ENCODE results near the gene PARD6A.

PARD6A gene

DNA sequence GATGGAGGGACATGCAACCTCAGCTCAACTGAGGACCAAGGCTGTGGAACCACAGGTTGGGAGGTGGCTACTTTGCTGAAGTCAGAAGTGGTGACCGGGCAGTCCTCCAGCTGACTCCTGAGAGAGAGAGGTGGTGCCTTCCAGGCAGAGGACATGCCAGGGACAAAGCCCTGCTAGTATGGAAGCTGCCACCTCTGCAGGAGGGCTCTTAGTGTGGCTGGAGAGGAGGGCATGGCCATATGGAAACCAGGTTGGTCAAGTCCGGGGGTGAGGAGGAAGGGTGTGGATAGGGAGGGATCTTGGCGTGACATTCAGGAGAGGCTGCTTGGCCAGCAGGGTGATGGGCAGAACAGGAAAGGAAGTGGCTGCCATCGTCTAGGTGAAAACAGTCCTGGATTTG, 11.5 kb downstream of the PARD6A start:
- TF ChIP-seq, protein P1, sequence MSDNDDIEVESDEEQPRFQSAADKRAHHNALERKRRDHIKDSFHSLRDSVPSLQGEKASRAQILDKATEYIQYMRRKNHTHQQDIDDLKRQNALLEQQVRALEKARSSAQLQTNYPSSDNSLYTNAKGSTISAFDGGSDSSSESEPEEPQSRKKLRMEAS (IDR thresholded peaks at IDR 0.05; ENCODE audit: low read depth, low read length): no peak
- TF ChIP-seq POLR2A (IDR thresholded peaks at IDR 0.05; ENCODE audit: extremely low read depth, insufficient read length) (no peak), MYC (IDR thresholded peaks at IDR 0.05; ENCODE audit: low read depth, low read length) (no peak)
- TF ChIP-seq, protein P2, sequence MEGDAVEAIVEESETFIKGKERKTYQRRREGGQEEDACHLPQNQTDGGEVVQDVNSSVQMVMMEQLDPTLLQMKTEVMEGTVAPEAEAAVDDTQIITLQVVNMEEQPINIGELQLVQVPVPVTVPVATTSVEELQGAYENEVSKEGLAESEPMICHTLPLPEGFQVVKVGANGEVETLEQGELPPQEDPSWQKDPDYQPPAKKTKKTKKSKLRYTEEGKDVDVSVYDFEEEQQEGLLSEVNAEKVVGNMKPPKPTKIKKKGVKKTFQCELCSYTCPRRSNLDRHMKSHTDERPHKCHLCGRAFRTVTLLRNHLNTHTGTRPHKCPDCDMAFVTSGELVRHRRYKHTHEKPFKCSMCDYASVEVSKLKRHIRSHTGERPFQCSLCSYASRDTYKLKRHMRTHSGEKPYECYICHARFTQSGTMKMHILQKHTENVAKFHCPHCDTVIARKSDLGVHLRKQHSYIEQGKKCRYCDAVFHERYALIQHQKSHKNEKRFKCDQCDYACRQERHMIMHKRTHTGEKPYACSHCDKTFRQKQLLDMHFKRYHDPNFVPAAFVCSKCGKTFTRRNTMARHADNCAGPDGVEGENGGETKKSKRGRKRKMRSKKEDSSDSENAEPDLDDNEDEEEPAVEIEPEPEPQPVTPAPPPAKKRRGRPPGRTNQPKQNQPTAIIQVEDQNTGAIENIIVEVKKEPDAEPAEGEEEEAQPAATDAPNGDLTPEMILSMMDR (IDR thresholded peaks at IDR 0.05; ENCODE audit: low read depth, low read length): no peak
- DNase-seq (ENCODE audit: low read depth): no peak
- no peak overlapping the region for H3K4me3 ChIP-seq (ENCODE audit: low read depth, low read length)

DNA sequence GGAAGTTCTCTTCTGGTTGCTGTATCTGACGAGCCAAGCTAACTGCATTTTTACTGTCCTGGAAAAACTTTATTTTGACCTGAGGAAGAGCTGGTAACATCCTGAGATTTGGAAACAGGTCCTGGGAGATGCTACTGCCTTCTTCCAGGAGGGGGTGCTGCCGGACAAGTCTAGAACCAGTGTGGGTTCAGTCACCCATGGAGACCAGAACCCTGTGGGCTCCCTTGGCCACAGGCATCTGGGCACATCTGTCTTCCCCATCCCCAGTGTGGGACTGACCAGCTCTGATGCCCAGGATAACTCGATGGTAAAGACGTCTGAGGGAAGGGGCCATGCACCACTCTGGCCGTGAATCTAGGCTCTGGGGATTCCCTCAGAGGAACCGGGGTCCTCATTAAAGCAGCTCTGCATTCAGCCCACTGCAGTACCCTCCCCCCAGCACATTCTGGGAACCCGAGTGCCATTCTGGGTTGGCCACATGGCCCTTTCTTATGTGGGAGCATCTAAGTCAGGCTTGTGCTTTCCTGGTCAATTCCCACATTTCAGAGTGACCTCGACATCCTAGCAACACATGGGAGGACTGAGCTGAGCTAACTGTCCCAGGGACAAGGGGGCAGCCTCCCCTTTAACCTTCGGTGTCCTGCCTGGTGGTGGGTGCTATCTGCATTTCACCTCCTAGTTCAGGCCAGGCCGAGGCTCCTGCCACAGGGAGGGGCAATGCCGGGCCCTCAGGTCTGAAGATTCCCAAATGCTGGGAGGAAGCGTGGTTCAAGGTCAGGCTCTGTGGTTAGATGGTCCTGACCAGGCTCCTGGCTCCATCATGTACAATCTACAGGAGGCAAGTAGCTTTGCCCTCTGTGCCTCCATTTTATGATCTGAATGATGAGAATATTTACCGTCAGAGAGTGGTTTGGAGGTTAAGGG, 12.2 kb downstream of the PARD6A start:
- TF ChIP-seq, protein P2 (IDR thresholded peaks at IDR 0.05; ENCODE audit: low read depth, low read length): peak; percentile 91
- TF ChIP-seq, protein P1 (IDR thresholded peaks at IDR 0.05; ENCODE audit: low read depth, low read length): no peak
- no peak overlapping the region for H3K4me3 ChIP-seq (ENCODE audit: low read depth, low read length)
- DNase-seq (ENCODE audit: low read depth): peak; percentile 75

DNA sequence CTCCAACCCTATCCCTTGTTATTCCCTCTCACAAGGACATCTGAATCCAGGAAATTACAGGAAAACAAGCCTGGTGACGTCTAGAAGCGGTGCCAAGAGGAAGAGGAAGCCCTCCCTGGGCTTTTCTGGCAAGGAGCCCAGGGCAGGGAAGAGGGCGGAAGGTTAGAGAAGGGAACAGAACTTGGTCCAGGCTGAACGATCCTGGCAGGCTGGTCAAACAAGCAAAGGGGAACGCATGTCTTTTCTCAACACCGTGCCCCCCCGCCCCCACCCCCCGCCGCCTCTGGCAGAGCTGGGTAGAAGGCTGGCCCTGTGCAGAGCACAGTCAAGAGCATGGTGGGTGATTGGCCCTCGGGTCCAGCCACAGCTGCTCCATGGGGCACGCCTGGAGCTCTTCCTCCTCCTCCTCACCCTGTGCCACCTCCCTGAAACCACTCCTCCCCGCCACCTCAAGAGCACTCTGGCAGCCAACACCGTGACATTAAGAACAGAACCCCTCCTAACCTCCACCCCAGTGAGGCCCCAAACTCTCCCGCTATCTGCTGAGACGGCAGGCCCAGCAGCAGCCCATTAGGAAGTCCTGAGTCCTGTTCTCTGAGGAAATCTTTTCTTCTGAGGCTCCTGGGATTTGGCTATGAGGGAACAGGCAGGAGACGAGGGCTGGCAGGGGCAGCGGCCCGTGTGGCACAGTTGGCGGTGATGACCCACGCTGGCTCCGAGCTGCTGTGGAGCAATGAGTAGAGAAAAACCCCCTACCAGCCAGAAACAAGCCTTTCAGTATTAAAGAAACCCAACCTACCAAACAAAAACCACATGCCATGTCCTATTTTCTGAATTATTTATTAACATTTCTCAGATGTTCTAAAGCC, 13.2 kb downstream of the PARD6A start:
- DNase-seq (ENCODE audit: low read depth): no peak
- TF ChIP-seq, protein P1 (IDR thresholded peaks at IDR 0.05; ENCODE audit: low read depth, low read length): no peak
- TF ChIP-seq MYC (IDR thresholded peaks at IDR 0.05; ENCODE audit: low read depth, low read length) (no peak), POLR2A (IDR thresholded peaks at IDR 0.05; ENCODE audit: extremely low read depth, insufficient read length) (no peak)
- TF ChIP-seq, protein P2 (IDR thresholded peaks at IDR 0.05; ENCODE audit: low read depth, low read length): no peak
- H3K4me3 ChIP-seq (ENCODE audit: low read depth, low read length): no peak overlapping the region

DNA sequence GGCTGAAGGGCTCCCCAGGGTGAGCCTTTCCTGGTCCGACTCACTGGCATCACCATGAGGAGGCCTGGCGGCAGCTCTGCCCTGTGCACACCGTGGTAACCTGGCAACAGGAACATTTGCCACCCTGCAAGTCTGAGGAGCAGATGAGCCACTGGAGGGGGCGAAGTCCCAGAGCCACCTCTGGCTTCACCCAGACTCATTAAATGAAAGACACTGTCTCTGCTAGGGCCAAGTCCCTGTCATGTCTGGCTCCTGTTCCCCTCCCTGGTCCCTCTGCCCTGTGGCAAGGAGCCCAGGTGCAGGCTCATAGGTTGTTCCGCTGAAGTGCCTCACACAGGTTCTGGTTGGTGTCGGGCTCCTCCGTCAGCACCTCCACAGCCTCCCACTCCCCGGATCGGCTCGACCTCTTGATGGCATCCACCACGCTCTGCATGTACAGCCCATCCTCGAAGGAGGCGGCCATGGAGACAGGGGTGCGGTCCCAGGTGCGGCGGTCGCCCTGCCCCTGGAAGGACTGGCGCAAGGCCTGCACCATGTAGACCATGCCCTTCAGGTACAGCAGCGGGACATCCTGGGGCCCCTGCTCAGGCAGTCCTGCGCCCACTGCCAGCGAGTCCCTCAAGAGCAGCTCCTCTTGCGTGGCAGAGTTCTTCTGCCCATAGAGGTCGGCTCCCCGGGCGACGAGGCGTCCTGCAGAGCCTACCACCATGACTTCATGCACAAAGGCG, 14.3 kb downstream of the PARD6A start:
- no peak for TF ChIP-seq POLR2A (IDR thresholded peaks at IDR 0.05; ENCODE audit: extremely low read depth, insufficient read length)
- TF ChIP-seq, protein P1 (IDR thresholded peaks at IDR 0.05; ENCODE audit: low read depth, low read length): no peak
- TF ChIP-seq, protein P2 (IDR thresholded peaks at IDR 0.05; ENCODE audit: low read depth, low read length): no peak
- no peak for DNase-seq (ENCODE audit: low read depth)
- H3K4me3 ChIP-seq (ENCODE audit: low read depth, low read length): no peak overlapping the region

DNA sequence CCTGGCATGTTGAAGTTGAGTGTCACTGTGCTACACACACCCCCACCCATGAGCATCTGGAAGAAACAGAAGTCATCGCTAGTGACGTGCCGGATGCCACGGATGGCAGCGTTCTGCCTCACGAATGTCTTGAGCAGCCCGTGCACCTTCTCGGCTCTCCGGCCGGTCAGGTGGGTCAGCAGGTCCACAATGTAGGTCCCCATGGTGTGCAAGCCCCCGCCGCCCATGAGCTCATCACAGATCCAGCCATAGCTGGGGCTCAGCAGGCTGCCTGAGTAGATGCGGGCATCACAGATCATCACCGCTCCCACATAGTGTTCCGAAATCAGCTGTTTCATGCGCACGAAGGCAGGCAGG, 14.8 kb downstream of the PARD6A start:
- DNase-seq (ENCODE audit: low read depth): no peak
- TF ChIP-seq, protein P1 (IDR thresholded peaks at IDR 0.05; ENCODE audit: low read depth, low read length): no peak
- TF ChIP-seq MYC (IDR thresholded peaks at IDR 0.05; ENCODE audit: low read depth, low read length): no peak
- TF ChIP-seq, protein P2 (IDR thresholded peaks at IDR 0.05; ENCODE audit: low read depth, low read length): no peak
- no peak for TF ChIP-seq POLR2A (IDR thresholded peaks at IDR 0.05; ENCODE audit: extremely low read depth, insufficient read length)
- H3K4me3 ChIP-seq (ENCODE audit: low read depth, low read length): no peak overlapping the region

Data from NB4 (cell line).